GM08714 (cell line): ENCODE data around the gene PHF24.
A peak's percentile ranks its signal among the peaks of the same experiment; 100 is the strongest.

Experiments
- H3K4me3 ChIP-seq: fragments of 200-500 bp; sonication (Bioruptor generic); 2 replicates; pipeline ENCODE4 v1.5.1; 2014; ENCODE audit warnings: mild to moderate bottlenecking, low read length, inconsistent platforms
- ZNF274 ChIP-seq: IDR thresholded peaks from 2 replicates; pipeline ENCODE4 v1.6.1; 2012; ENCODE audit warnings: mild to moderate bottlenecking, low read depth, low read length

PHF24 gene

GRCh38 chr9:34971146-34971811, 13.2 kb downstream of the PHF24 start:
- no peak overlapping the region for H3K4me3 ChIP-seq

DNA sequence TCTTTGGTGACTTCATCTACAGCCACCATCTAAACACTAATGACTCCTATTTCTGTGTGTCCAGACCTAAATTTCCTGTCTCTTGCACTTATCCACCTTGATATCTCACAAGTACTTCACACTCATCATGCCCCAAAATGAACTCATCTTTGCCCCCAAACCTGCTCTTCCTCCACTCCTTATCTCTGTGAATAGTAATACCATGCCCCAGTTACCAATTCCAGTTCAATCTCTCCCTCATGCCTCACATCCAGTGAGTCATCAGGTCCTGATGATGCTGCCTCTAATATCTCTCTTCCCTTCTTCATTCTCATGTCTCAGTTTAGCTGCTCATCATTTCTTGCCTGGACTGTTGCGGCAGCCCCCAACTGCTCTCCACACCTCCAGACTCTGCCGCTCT, 16.6 kb downstream of the PHF24 start:
- no peak overlapping the region for H3K4me3 ChIP-seq

More at GRCh38 chr9:34971146-34971811, 13.2 kb downstream of the PHF24 start:
- TF ChIP-seq ZNF274: no peak

DNA sequence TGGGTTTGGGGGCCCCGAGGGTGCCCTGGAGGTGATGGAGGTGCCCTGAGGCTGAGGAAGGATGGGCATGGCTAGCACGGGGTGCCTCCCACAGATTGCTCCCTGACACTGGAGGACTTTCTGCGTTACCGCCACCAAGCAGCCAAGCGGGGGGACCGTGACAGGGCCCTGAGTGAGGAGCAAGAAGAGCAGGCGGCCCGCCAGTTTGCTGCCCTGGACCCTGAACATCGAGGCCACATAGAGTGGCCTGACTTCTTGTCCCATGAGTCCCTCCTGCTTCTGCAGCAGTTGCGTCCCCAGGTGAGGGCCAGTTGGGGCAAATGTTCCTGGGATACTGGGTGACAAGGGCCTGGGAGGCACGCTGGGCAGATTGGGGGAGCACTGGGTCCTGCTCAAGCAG, 18.4 kb downstream of the PHF24 start:
- no peak for TF ChIP-seq ZNF274
- no peak overlapping the region for H3K4me3 ChIP-seq

More for the DNA sequence above, 16.6 kb downstream of the PHF24 start:
- no peak for TF ChIP-seq ZNF274

DNA sequence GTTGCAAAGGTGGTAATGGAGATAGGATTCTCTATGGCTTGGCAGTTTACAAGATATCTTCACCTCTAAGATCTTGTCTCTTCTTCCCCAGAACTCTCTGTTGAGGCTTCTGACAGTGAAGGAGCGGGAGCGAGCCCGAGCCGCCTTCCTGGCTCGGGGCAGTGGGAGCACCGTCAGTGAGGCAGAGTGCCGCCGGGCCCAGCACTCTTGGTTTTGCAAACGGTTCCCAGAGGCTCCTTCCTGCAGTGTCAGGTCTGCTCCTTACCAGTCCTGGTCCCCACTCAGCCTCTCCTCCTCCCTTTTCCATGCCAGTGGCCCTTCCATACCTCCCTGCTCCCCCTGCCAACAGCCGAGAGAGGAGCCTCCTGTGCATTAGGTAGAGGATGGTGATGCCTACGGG, 18.9 kb downstream of the PHF24 start:
- TF ChIP-seq ZNF274: no peak
- no peak overlapping the region for H3K4me3 ChIP-seq

DNA sequence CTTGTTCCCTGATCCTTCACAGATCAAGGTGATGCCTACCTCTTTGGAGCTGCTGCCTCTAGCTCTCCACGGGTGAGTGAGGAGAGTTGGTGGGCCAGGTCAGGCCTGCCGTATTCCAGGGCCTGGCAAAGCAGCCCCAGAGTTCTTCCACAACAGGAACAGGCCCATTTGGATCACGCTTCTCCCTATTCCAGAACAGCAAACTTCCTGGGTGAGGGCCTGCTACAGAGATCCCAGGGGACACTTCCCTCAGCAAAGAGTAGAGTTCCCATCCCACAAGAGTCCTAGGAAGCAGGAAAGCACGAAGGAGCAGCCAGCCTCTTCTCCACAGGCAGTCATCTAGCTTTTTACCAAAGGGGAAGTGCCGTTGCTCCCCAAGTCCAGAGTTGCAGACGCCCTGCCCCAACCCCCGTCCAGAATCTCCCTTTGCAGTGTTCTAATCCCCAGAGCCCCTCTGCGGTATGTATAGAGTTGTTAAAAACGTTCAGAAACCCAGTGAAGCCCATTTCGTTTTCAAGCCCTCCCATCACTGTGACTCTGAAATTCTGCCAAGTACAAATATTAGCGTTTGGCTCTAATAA, 22.2 kb downstream of the PHF24 start:
- H3K4me3 ChIP-seq: no peak overlapping the region
- no peak for TF ChIP-seq ZNF274

DNA sequence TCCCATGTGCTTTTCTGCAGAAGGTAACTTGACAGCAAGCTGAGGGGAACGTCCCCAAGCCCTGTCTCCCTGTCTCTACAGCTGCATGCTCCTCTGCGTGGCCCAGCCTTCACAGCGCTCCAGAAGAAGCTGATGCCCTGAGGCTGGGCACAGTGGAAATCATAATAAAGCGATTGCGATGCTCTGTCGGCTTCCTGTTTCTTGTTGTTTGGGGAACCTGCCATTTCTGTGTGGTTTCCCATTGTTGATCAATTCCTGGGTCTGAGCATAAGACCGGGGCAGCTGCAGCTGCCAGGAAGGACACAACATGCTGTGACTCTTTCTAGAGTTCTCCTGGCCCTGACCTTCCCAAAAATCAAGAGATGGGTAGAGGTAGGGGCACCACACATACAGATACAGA, 24.3 kb downstream of the PHF24 start:
- no peak overlapping the region for H3K4me3 ChIP-seq
- TF ChIP-seq ZNF274: no peak

DNA sequence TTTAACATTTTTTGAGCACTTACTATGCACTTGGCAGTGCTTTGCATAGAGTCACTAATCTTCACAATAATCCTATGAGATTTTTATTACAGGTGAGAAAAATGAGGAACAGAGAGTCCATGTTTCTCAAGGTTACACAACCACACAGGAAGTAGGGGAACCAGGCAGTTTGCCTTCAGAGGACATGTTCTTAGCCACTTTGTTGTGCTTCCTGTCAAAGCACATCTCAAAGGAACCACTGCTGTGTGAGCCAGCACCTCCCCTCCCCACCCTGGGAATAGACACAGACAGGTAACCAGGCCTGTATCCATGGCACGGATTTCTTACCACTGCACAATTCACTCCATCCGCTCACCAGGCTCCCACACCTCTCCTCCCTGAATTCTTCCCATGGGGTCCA, 25.1 kb downstream of the PHF24 start:
- no peak for TF ChIP-seq ZNF274
- no peak overlapping the region for H3K4me3 ChIP-seq

- TF ChIP-seq ZNF274: no peak
Observed at GRCh38 chr9:34984049-34984448, 26.0 kb downstream of the PHF24 start.

DNA sequence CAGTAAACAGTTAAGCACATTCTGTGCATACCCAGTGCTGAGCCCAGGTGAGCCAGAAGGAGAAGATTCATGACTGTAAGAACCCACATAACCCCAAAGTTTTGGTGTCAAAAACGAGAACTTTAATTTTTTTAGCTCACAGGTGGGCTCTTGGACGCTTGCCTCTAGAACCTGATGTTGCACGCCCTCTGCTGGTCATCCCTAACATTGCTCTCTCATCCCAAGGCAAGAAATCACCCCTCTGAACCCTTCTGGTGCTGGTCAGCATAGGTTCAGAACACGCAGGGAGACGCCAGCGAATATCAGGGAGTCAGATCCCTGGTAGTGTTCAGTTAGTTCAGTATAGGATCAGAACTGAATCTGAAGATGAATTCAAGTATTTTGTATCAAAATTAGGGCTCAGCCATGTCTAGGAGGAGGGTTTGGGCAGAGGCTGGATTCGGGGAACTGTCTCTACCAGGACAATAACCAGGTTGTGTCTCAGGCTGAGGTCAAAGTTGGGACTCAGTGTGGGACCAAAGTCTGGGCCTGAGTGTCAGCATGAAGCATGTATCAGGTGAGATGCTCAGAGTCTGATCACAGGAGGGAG, 27.3 kb downstream of the PHF24 start:
- TF ChIP-seq ZNF274: no peak
- no peak overlapping the region for H3K4me3 ChIP-seq

More at GRCh38 chr9:34984049-34984448, 26.0 kb downstream of the PHF24 start:
- no peak overlapping the region for H3K4me3 ChIP-seq

DNA sequence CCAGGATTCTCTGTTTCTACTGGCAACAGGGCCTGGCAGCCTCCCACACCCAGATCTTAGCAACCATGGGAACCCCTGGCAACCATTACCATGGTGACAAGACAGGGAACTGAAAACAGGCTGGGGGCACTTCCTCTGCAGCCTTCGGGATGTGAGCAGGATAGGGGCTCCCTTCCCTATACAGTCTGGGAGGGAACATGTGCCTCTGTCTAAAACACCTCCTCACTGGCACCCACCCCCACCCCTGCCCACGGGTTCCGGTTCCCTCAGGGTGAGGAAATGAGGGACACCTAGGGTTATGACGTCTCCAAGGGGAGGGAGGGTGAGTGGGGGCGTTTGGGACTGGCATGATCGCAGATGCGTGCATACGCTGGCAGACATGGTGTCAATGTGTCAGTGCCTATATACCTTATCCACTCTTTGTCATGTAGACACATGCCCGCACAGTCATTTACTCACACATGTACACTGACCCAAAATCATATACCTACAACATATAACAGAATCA, 28.5 kb downstream of the PHF24 start:
- no peak for TF ChIP-seq ZNF274
- no peak overlapping the region for H3K4me3 ChIP-seq

DNA sequence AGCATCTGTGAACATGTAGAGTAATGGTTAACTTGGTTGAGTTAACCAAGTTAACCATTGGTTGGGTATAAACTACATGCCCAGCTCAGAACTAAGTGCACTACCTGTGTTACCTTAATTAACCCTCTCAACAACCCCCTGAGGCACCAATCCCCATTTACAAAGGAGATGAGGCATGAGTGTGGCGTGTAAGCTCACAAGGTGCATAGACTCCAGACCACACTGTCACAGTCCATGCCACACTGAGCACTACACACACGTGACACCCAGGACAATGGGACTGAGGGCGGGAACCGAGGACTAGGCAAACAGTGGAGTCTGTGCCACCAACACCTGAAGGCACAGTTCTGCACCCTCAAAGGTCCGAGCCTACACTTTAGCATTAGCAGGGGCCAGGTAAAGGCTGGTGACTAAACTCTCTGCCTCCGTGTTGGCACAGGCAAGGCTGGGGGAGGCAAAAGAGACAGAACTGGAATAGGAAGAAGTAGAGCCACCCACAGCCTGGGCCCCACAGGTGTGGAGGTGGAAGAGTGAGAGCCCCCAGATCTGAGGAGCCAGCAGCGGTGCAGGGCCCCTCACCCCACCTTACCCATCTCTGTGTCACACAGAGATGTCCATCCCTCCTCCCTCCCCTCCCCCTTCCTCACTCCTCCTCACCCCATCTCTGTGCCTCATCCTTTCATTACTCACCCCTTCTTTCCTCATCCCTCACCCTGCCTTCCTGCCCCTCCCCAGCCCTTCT, 29.2 kb downstream of the PHF24 start:
- no peak overlapping the region for H3K4me3 ChIP-seq
- TF ChIP-seq ZNF274: no peak

GRCh38 chr9:34988218-34989002, 30.3 kb downstream of the PHF24 start:
- no peak for TF ChIP-seq ZNF274
- peak overlapping the region; percentile 67; the same call in 1 of the 2 replicates for H3K4me3 ChIP-seq

DNA sequence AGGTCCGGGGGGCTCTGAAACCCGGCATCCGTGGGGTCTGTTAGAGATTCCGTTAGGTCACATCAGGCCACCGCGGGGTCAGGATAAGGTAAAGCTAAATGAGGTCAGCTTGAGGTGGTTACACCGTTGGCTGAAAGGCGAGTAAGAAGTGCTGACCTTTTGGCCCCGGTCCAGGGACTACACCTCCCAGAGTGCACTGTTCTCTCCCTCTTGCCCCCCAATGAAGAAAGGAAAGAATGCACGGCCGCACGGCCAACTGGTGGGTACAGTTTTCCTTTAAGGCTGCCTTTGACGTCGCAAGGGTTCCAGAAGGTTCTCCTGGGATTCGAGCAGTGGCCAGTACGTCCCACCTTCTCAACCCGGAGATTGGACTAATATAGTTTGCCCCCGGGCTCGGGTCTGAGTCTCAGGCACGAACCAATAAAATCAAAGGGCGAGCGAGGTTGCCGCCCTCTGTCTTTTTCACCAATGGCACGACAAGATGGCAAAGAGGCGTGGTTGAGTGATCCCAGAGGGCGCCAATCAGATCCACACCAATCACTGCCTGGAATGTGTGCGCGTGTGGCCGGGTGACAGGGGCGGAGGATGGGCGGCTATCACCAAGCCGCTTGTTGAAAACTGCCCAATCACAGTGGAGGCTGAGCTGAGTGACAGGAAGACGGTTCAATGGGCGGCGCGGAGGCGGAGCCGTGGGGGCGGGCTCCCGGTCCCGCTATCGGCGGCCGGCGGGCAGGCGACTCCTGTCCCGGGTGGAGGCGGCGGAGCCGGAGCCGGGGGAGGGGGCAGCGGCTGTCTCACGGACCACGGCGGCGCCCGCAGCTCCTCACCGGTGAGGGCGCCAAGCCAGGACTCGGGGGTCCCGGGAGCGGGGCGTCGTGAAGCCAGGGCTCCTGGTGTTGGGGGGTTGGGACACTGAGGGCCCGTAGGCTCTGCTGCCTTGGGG, 31.2 kb downstream of the PHF24 start, which contains the start of gene DNAJB5:
DNAJB5 (plus strand) TSS at position 743 of the 943 bp plus-strand sequence. CDS start 886 bp downstream, outside the sequence.
- peak within 1 kb of the TSS; percentile 73; the same call in 1 of the 2 replicates for H3K4me3 ChIP-seq
- TF ChIP-seq ZNF274: no peak
